GM21717 (cell line): ENCODE results near the gene PDK2.

Experiments
- ATAC-seq: cut with Tn5 transposase; IDR thresholded peaks from one replicate; pipeline ENCODE4 v1.9.1; 2021; ENCODE audit warnings: mild to moderate bottlenecking, moderate library complexity; ENCODE audit not compliant: unreplicated experiment

The PDK2 gene

GRCh38 chr17:50114849-50115357 is 19.8 kb downstream of the PDK2 start:
- no peak for ATAC-seq

DNA sequence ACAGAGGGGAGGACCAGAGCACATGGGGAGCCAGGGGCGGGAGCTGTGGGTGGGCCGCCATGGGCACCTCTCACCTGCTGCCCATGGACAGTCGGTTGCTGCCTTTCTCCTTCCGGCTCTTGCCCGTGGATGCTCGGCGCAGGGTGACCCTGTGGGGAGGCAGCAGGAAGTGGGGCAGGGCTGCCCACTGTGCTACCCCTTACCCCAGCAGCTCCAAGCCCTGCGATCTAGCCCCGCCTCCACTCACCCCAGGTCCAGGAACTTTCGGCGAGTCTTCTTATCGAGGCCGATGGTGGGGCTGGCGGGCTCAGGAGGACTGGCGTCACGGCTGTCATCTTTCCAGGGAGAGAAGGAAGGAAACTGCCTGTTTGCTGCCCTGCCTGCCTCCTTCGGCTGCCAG is 20.6 kb downstream of the PDK2 start:
- ATAC-seq, result no peak

- no peak for ATAC-seq
Observed at GRCh38 chr17:50117202-50118051, 22.3 kb downstream of the PDK2 start.

GRCh38 chr17:50118076-50118827 is 23.1 kb downstream of the PDK2 start:
- no peak for ATAC-seq

GRCh38 chr17:50118828-50119218 is 23.7 kb downstream of the PDK2 start:
- no peak for ATAC-seq

GRCh38 chr17:50120475-50121253 is 25.5 kb downstream of the PDK2 start:
- no peak for ATAC-seq

- no peak for ATAC-seq
Observed at GRCh38 chr17:50122945-50123344, 27.8 kb downstream of the PDK2 start.

GRCh38 chr17:50123649-50124349 is 28.6 kb downstream of the PDK2 start:
- no peak for ATAC-seq

GRCh38 chr17:50125420-50125997 is 30.4 kb downstream of the PDK2 start:
- no peak for ATAC-seq

GRCh38 chr17:50127697-50128361 is 32.7 kb downstream of the PDK2 start:
- ATAC-seq, result no peak

- no peak for ATAC-seq
Observed at GRCh38 chr17:50128441-50129352, 33.5 kb downstream of the PDK2 start.

DNA sequence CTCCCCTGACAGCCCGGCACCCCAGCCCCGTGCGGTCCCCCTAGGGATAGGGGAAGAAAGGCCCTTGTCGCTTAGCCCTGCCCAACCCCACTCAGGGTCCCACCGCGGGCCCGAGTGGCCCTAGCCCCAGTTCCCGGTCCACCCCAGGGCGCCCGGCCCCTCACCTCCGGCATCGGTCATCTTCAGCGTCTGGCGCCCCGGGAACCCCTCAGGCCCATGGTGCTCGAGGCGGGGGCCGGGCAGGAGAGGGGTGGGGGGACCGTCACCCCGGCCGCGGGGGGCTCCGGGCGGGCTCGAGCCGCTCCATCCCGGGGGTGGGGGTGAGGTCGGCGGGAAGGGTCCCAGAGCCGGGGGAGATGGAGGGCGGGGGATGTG is 34.2 kb downstream of the PDK2 start:
- no peak for ATAC-seq

DNA sequence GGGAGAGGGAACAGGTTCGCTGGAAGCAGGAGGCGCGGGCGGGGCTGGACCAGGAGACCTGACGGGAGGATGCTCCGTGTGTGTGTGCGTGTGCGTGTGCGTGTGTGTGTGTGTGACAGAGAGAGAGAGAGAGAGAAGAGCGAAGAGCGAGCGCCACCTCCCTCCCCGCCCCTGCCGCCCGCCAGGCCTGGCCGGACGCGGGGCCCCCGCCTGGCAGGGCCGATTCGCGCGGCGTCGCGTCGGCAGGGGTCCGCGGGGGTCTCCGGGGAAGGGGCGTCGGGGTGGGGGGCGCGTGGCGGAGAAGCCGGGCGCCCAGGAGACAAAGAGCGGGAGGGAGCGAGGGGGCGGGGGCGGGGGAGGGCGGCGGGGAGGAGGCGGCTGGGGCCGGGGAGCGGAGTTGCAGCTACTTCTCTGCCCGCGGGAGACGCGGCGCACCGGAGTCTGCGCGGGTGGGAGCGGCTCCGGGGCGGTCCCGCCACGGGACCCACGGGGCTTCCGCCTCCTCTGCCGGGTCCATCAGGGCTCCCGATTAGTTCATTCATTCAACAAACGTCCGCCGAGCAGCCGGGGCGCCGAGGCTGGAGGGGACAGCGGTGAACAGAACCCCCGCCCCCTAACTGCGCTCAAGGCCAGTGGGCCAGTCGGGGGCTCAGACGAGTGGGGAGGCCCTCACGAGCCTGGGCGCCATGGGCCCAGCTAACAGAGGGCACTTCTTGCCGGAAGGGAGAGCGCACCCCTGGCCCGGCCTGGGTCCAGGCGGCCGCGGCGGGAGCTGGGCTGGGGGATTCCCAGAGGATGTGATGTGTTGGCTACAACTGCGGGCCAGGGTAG is 34.8 kb downstream of the PDK2 start, which contains the start of gene SAMD14:
Gene SAMD14 (minus strand): TSS at position 433 of the 831 bp plus-strand sequence. CDS start 5,201 bp downstream, outside the sequence.
- ATAC-seq, result no peak

DNA sequence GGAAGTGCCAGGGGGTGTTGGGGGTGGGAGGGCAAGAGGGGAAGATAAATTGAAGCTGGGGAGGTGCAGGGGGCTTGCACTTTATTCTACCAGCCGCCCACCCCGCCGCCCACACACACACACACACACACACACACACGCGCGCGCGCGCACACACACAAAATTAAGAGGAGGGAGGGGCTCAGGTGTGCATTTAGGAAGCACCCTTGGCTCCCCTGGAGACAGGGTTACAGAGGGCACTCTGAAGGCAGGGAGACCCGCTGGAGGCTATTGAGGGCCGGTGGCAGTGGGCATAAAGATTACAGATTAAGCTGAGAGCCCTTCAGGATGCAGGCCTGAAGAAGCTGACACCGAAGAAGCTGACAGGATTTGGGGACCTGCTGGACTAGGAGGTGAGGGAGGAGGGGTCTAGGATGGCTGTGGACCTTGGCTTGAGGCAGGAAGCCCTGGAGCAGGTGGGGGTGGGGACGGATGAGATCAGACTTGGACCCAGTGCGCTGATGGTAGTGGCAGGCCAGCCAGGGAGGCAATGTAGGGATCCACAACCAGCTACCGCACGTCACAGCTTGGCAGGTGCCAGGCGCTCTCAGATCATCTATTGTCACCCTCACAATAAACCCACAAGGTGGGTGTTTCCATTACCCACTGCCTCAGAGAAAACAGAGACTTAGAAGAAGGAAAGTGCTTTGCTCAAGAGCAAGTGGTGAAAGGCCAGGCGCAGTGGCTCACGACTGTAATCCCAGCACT is 35.6 kb downstream of the PDK2 start:
- no peak for ATAC-seq

GRCh38 chr17:50132104-50132794 is 37.1 kb downstream of the PDK2 start:
- ATAC-seq, result no peak

- no peak for ATAC-seq
Observed at GRCh38 chr17:50133028-50133768, 38.0 kb downstream of the PDK2 start.
